Measurements from ENCODE around the gene IGDCC3. TPM values are rescaled to one million over a fixed set of nuclear protein-coding genes. Genes with fewer than 3 reads are reported as not detected.

The IGDCC3 gene
- total and polyA plus RNA-seq, 3 donors from 2014 or later, result 5.8 to 6.5 (median 6.5) TPM

DNA sequence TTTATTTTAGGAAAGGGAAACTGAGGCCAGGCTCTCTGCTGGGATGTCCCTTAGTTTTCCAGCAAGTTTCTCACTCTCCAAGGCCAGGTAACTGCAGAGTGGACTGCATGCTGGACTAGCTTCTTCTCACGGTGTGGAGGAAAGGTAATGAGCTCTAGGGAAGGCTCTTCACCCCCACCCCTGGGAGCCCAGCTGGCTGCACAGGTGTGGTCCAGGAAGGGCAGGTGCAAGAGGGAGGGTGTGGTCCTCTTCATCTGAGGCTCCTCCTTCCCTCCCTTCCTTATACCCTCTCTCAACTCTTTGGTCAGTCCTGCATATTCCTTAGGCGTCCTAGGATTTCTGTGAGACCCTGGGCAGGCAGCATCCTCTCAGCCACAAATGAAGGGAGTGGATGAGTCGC, 39.4 kb downstream of the IGDCC3 start:
- TF ChIP-seq POLR2A (IDR thresholded peaks at IDR 0.05), result no peak
- TF ChIP-seq, protein P1, sequence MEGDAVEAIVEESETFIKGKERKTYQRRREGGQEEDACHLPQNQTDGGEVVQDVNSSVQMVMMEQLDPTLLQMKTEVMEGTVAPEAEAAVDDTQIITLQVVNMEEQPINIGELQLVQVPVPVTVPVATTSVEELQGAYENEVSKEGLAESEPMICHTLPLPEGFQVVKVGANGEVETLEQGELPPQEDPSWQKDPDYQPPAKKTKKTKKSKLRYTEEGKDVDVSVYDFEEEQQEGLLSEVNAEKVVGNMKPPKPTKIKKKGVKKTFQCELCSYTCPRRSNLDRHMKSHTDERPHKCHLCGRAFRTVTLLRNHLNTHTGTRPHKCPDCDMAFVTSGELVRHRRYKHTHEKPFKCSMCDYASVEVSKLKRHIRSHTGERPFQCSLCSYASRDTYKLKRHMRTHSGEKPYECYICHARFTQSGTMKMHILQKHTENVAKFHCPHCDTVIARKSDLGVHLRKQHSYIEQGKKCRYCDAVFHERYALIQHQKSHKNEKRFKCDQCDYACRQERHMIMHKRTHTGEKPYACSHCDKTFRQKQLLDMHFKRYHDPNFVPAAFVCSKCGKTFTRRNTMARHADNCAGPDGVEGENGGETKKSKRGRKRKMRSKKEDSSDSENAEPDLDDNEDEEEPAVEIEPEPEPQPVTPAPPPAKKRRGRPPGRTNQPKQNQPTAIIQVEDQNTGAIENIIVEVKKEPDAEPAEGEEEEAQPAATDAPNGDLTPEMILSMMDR (IDR thresholded peaks at IDR 0.05), result no peak
- Histone ChIP-seq H3K27me3 (no peaks in the 10 kb centered on the region), H3K36me3 (ENCODE audit: low read depth, missing control alignments) (no peaks in the 10 kb centered on the region), H3K4me3 (no peak overlapping the region), H3K9me3 (no peaks in the 10 kb centered on the region), H3K27ac (no peak overlapping the region), H3K4me1 (peaks cover 3% of the 10 kb centered on the region)
- 87 to 92% methylated on average over 3 of the region's 3 CpGs for WGBS, 2 donors
- intact Hi-C loops (cut with DNase I; ENCODE audit: low total_unique reads), result loop anchor here (10.0 kb wide), 1 partner anchor 856 kb away; no protein-coding TSS in a partner anchor
- no peak for DNase-seq

DNA sequence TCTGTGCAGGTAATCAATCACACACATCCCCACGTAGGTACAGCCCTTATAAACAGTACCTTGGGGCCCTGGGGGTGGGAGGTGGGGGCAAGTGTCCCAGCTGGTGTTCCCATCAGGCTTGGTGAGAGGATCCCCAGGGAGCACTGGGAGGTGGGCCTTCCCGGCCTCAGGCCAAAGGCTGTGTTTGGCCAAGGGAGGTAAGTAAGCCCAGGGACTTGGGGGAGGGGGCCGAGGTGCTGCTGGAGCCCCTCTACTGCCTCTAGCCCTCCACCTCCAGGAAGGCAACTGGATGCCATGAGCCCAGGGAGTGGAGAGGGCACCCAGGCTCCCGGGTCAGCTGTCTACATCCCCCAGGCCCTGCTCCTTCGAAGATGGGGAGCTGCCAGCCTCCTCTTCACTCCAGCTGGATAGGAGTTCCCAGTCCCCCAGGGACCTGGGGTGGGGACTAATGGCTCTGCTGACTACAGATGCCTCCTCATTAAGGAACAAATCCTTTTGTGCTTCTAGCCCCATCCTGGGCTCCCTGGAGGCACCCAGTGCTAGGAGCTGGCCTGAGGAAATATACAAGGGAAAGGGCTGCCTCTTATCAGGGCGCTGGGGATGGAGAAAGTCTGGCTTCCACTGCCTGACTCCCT, 40.2 kb downstream of the IGDCC3 start:
- H3K4me3 ChIP-seq, result no peak overlapping the region
- no peaks in the 10 kb centered on the region for H3K36me3 ChIP-seq (ENCODE audit: low read depth, missing control alignments)
- TF ChIP-seq POLR2A (IDR thresholded peaks at IDR 0.05), result no peak
- TF ChIP-seq, protein P1 (IDR thresholded peaks at IDR 0.05), result no peak
- H3K27ac ChIP-seq, result no peak overlapping the region
- H3K27me3 ChIP-seq, result no peaks in the 10 kb centered on the region
- WGBS, 2 donors, result 80 to 87% methylated on average over 2 to 6 of the region's 6 CpGs
- H3K9me3 ChIP-seq, result no peaks in the 10 kb centered on the region
- peaks cover 3% of the 10 kb centered on the region for H3K4me1 ChIP-seq
- no peak for DNase-seq
- intact Hi-C loops (cut with DNase I; ENCODE audit: low total_unique reads), result loop anchor here (10.0 kb wide), 1 partner anchor 857 kb away; no protein-coding TSS in a partner anchor

DNA sequence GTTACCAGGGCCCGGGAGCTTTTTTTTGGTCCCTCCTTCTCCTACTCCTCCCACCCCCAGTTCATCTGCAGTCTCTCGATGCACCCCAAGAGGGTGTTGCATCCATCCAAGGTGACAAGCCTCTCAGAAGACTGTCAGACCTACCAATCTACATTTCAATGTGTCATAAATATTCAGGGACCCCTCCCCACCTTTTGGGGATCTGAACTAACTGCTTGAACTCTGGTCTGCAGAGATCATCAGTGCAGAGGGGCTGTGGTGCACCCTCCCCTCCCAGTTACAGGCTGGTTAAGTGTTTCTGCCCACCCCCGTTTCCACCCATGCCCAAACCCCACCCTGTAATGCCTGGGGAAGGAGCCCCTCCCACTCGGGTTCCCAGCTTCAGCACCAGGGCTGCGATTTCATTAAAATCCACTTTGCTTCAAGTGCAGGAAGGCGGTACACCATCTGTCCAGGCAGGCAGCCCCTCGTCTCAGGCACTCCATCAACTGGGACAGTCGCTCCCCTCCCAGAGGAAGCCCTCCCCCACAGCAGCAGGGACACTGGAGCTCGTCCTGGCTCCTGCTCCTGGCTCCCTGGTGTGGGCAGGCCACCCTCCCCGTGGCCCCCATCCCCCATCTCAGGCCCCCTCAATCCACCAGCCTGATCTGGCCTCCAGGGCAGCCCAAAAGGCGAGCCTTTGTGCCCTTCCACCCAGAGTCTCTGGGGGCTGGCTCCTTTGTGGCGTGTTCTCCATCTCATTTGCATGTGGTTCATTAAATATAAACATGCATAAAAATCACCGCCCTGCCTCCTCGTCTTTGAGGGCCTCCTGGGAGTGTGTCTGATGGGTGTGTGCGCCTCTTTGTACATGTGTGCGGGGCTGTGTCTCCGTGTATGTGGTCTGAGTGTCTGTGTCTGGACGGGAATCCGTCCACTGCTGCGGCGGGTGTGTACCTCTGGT, 41.0 kb downstream of the IGDCC3 start:
- Histone ChIP-seq H3K27me3 (no peaks in the 10 kb centered on the region), H3K27ac (no peak overlapping the region), H3K36me3 (ENCODE audit: low read depth, missing control alignments) (no peaks in the 10 kb centered on the region), H3K4me1 (peaks cover 3% of the 10 kb centered on the region), H3K9me3 (no peaks in the 10 kb centered on the region), H3K4me3 (no peak overlapping the region)
- no peak for DNase-seq
- TF ChIP-seq POLR2A (IDR thresholded peaks at IDR 0.05), result no peak
- TF ChIP-seq, protein P1 (IDR thresholded peaks at IDR 0.05), result no peak
- intact Hi-C loops (cut with DNase I; ENCODE audit: low total_unique reads), result loop anchor here (10.0 kb wide), 1 partner anchor 858 kb away; no protein-coding TSS in a partner anchor
- 83 to 85% methylated on average over 21 of the region's 21 CpGs for WGBS, 2 donors

DNA sequence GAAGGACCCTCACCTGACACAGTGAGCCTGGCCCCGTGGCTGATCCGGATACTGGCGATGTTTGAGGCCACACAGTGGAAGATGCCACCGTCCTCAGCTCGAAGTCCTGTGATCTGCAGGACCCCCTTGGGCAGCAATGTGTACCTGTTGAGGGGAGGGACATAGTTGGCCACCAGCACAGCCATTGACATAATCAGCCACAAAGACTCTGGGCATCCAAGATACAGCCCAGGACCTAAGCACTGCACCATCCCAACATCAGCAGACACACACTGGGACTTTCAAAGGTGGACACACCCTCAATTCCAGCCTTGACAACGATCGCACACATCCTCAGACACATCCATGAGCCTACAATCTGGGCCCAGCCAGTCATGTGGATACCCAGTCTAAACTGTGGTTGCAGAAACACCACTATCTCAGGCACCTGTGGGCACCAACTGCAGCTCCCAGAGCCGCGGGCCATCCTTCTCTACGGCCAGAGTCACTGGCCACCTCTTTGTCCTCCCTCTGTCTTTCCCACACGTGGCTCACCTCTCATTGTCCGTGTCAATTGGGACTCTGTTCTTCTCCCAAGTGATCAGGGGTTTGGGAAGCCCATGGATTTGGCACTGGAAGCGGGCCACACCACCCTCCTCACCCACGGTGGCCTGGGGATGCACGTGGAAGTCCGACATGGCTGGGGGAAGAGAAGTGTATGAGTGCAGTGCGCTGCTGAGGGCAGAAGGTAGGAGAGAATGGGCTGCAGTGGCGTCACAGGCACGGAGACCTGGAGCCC, 42.3 kb downstream of the IGDCC3 start:
- Histone ChIP-seq H3K36me3 (ENCODE audit: low read depth, missing control alignments) (no peaks in the 10 kb centered on the region), H3K27ac (no peak overlapping the region), H3K4me3 (no peak overlapping the region), H3K4me1 (peaks cover 3% of the 10 kb centered on the region), H3K9me3 (no peaks in the 10 kb centered on the region), H3K27me3 (no peaks in the 10 kb centered on the region)
- WGBS, 2 donors, result 93 to 95% methylated on average over 11 to 19 of the region's 19 CpGs
- no peak for DNase-seq
- intact Hi-C loops (cut with DNase I; ENCODE audit: low total_unique reads), result loop anchor here (10.0 kb wide), 1 partner anchor 859 kb away; no protein-coding TSS in a partner anchor
- TF ChIP-seq, protein P1 (IDR thresholded peaks at IDR 0.05), result no peak
- TF ChIP-seq POLR2A (IDR thresholded peaks at IDR 0.05), result no peak

Measured in testis (tissue), 3 donors.